Kidney epithelial cell (primary cell): ENCODE data around the gene MPDZ. TPM values are rescaled to one million over a fixed set of nuclear protein-coding genes. Genes with fewer than 3 reads are reported as not detected.

Experiments
- DNase-seq: peaks from one replicate; pipeline ENCODE4 v3.0.0-alpha.2; 2010; ENCODE audit warnings: low read depth
- H3K27me3 ChIP-seq: 2 replicates; pipeline ENCODE4 v1.6.0; 2011; ENCODE audit warnings: low read length; ENCODE audit not compliant: control insufficient read depth, insufficient read depth
- H3K36me3 ChIP-seq: 2 replicates; pipeline ENCODE4 v1.5.1; 2011; ENCODE audit warnings: low read length; ENCODE audit not compliant: control insufficient read depth, insufficient read depth
- H3K4me3 ChIP-seq: 2 replicates; pipeline ENCODE4 v1.5.1; 2011; ENCODE audit warnings: low read depth, mild to moderate bottlenecking, control low read depth, low read length
- CTCF ChIP-seq: IDR thresholded peaks from 2 replicates; pipeline ENCODE4 v1.5.1; 2011; ENCODE audit warnings: mild to moderate bottlenecking, moderate library complexity, low read length, control low read depth, inconsistent platforms; ENCODE audit not compliant: insufficient read depth, poor library complexity, severe bottlenecking
- total RNA-seq: library from RNA; depleted of rRNA; stranded (reverse); fragments of >200 nt; gene quantifications from 2 replicates; pipeline ENCODE4 v1.2.3, GENCODE V29; 2015

Gene MPDZ
- total RNA-seq, 1 donor from 2014 or later: 17.3 TPM

- no peaks in the 10 kb centered on the region for H3K27me3 ChIP-seq
- no peak for DNase-seq
- H3K4me3 ChIP-seq: no peak overlapping the region
- no peak for TF ChIP-seq CTCF
- H3K36me3 ChIP-seq: no peaks in the 10 kb centered on the region
Measured at GRCh38 chr9:13263511-13263910, 16.0 kb downstream of the MPDZ start.

- no peak for DNase-seq
- Histone ChIP-seq H3K4me3 (no peak overlapping the region), H3K27me3 (no peaks in the 10 kb centered on the region), H3K36me3 (no peaks in the 10 kb centered on the region)
- TF ChIP-seq CTCF: no peak
Measured at GRCh38 chr9:13252852-13253251, 26.6 kb downstream of the MPDZ start.

- DNase-seq: no peak
- Histone ChIP-seq H3K27me3 (no peaks in the 10 kb centered on the region), H3K36me3 (no peaks in the 10 kb centered on the region), H3K4me3 (no peak overlapping the region)
- TF ChIP-seq CTCF: no peak
Measured at GRCh38 chr9:13244181-13244580, 35.3 kb downstream of the MPDZ start.

GRCh38 chr9:13241283-13241682 lies 38.2 kb downstream of the MPDZ start:
- no peaks in the 10 kb centered on the region for H3K36me3 ChIP-seq
- no peak overlapping the region for H3K4me3 ChIP-seq
- no peak for DNase-seq
- H3K27me3 ChIP-seq: no peaks in the 10 kb centered on the region
- no peak for TF ChIP-seq CTCF

- H3K27me3 ChIP-seq: no peaks in the 10 kb centered on the region
- no peak for TF ChIP-seq CTCF
- no peak overlapping the region for H3K4me3 ChIP-seq
- H3K36me3 ChIP-seq: no peaks in the 10 kb centered on the region
- no peak for DNase-seq
Measured at GRCh38 chr9:13239660-13240059, 39.8 kb downstream of the MPDZ start.

- TF ChIP-seq CTCF: no peak
- DNase-seq: no peak
- Histone ChIP-seq H3K36me3 (no peaks in the 10 kb centered on the region), H3K27me3 (no peaks in the 10 kb centered on the region), H3K4me3 (no peak overlapping the region)
Measured at GRCh38 chr9:13239208-13239607, 40.3 kb downstream of the MPDZ start.
